SK-N-SH (cell line): Measurements from ENCODE around the gene GPR3. TPM values are rescaled to one million over a fixed set of nuclear protein-coding genes. Genes with fewer than 3 reads are reported as not detected.

Source experiments
- CTCF ChIA-PET: fragments of 300-600, 350-600 bp; formaldehyde crosslinking; extraction: SDS; loops from one replicate; lab custom pipeline; 2021; lab: Yijun Ruan, JAX
- POLR2A ChIA-PET: fragments of 350-600 bp; sonication (Branson Sonifier 250); formaldehyde crosslinking; extraction: SDS; loops from one replicate; lab custom pipeline; 2020; ENCODE audit warnings: antibody characterized with exemption, inconsistent platforms; lab: Yijun Ruan, JAX
- DNase-seq: peaks from one replicate; pipeline ENCODE4 v3.0.0; 2012
- H2AFZ ChIP-seq: fragments of 200-600 bp; sonication (generic); 2 replicates; pipeline ENCODE4 v1.8.1; 2016; ENCODE audit warnings: antibody characterized with exemption, mild to moderate bottlenecking, low read depth
- H3F3A ChIP-seq: fragments of 200-600 bp; sonication (generic); replicated peaks from 2 replicates; pipeline ENCODE3; 2016; ENCODE audit warnings: antibody characterized with exemption, mild to moderate bottlenecking; ENCODE audit not compliant: insufficient read depth
- H3K27ac ChIP-seq, 2 experiments: fragments of 200-500 bp in 1 of 2; fragments of 200-600 bp in 1 of 2; sonication (Bioruptor generic) in 1 of 2; sonication (generic), shearing (Covaris generic) in 1 of 2; 2 replicates each; pipeline versions ENCODE4 v1.5.1 to v1.6.1; 2014 to 2016; ENCODE audit warnings: low read depth in 2 of 2, inconsistent platforms in 1 of 2, low read length in 1 of 2, mild to moderate bottlenecking in 1 of 2, mixed read lengths in 1 of 2
- H3K27me3 ChIP-seq: fragments of 200-600 bp; sonication (generic), shearing (Covaris generic); 2 replicates; pipeline ENCODE4 v1.6.1; 2016; ENCODE audit warnings: mixed run types; ENCODE audit not compliant: insufficient read depth
- H3K36me3 ChIP-seq, 2 experiments: fragments of 200-500 bp in 1 of 2; fragments of 200-600 bp in 1 of 2; sonication (Bioruptor generic) in 1 of 2; sonication (generic) in 1 of 2; replicated peaks in 1 of 2; 2 replicates each; pipeline versions ENCODE3 to v1.5.1; 2014 to 2016; ENCODE audit warnings: low read length in 1 of 2, mild to moderate bottlenecking in 1 of 2; ENCODE audit not compliant: insufficient read depth in 2 of 2, control insufficient read depth in 1 of 2
- H3K4me1 ChIP-seq, 2 experiments: fragments of 200-500 bp in 1 of 2; fragments of 200-600 bp in 1 of 2; sonication (Bioruptor generic) in 1 of 2; sonication (generic), shearing (Covaris generic) in 1 of 2; 2 replicates each; pipeline versions ENCODE4 v1.5.1 to v1.6.1; 2014 to 2016; ENCODE audit warnings: low read depth in 1 of 2, low read length in 1 of 2, mixed run types in 1 of 2; ENCODE audit not compliant: insufficient read depth in 2 of 2, control insufficient read depth in 1 of 2
- H3K4me2 ChIP-seq: fragments of 200-600 bp; sonication (generic), shearing (Covaris generic); 2 replicates; pipeline ENCODE4 v1.6.1; 2017; ENCODE audit warnings: mixed run types
- H3K4me3 ChIP-seq, 2 experiments: fragments of 200-500 bp in 1 of 2; fragments of 200-600 bp in 1 of 2; sonication (Bioruptor generic) in 1 of 2; sonication (generic), shearing (Covaris generic) in 1 of 2; 2 replicates each; pipeline versions ENCODE4 v1.5.1 to v1.8.1; 2014 to 2016; ENCODE audit warnings: low read depth in 2 of 2, inconsistent platforms in 1 of 2, low read length in 1 of 2, mild to moderate bottlenecking in 1 of 2, mixed read lengths in 1 of 2, moderate library complexity in 1 of 2
- H3K79me2 ChIP-seq: fragments of 200-600 bp; sonication (generic); 2 replicates; pipeline ENCODE4 v1.8.1; 2017; ENCODE audit warnings: mild to moderate bottlenecking; ENCODE audit not compliant: insufficient read depth
- H3K9ac ChIP-seq: fragments of 200-600 bp; sonication (generic); 2 replicates; pipeline ENCODE4 v1.6.1; 2017; ENCODE audit warnings: mixed run types
- H3K9me2 ChIP-seq: fragments of 200-600 bp; sonication (generic); 2 replicates; pipeline ENCODE4 v1.6.1; 2017; ENCODE audit warnings: mixed run types
- H3K9me3 ChIP-seq: fragments of 200-600 bp; sonication (generic); 2 replicates; pipeline ENCODE4 v1.6.1; 2017; ENCODE audit warnings: mixed run types, mild to moderate bottlenecking, moderate library complexity
- H4K20me1 ChIP-seq: fragments of 200-600 bp; sonication (generic); 2 replicates; pipeline ENCODE4 v1.6.1; 2017; ENCODE audit warnings: mild to moderate bottlenecking, mixed run types; ENCODE audit not compliant: insufficient read depth
- GATA2 ChIP-seq: sonication (generic); formaldehyde crosslinking; IDR thresholded peaks from 2 replicates; pipeline ENCODE4 v1.5.0; 2020; ENCODE audit warnings: mild to moderate bottlenecking, missing genetic modification reagents
- IRF3 ChIP-seq: fragments of 150-350 bp; IDR thresholded peaks from 2 replicates; pipeline ENCODE4 v1.6.1; 2016; ENCODE audit warnings: mild to moderate bottlenecking, low read depth, low read length
- MAX ChIP-seq: IDR thresholded peaks from 2 replicates; pipeline ENCODE4 v1.4.0; 2012; ENCODE audit warnings: low read depth
- PBX3 ChIP-seq: IDR thresholded peaks from 2 replicates; pipeline ENCODE4; 2012
- RCOR1 ChIP-seq: fragments of 150-350 bp; IDR thresholded peaks from 2 replicates; pipeline ENCODE4 v1.6.1; 2017; ENCODE audit warnings: antibody characterized with exemption, low read length
- RFX5 ChIP-seq: IDR thresholded peaks from 2 replicates; pipeline ENCODE4 v1.6.1; 2012; ENCODE audit warnings: mild to moderate bottlenecking, improper control_type of control experiment, low read length
- RXRA ChIP-seq: IDR thresholded peaks from 2 replicates; pipeline ENCODE4 v1.4.0; 2012; ENCODE audit warnings: low read depth, mild to moderate bottlenecking, borderline replicate concordance
- TEAD4 ChIP-seq: IDR thresholded peaks from 2 replicates; pipeline ENCODE4 v1.4.0; 2012; ENCODE audit warnings: mild to moderate bottlenecking, borderline replicate concordance; ENCODE audit not compliant: insufficient read depth
- YY1 ChIP-seq: IDR thresholded peaks from 2 replicates; pipeline ENCODE4 v1.4.0; 2012; ENCODE audit warnings: low read depth, mild to moderate bottlenecking
- ZBTB33 ChIP-seq: IDR thresholded peaks from 2 replicates; pipeline ENCODE4 v1.4.0; 2012; ENCODE audit warnings: low read depth, borderline replicate concordance
- WGBS: methylation state at CpG from one replicate; pipeline ENCODE4 v1.1.6; 2017; ENCODE audit warnings: low lambda C conversion rate; 5-methylcytosine and 5-hydroxymethylcytosine counted together
- polyA plus RNA-seq, 3 experiments: library from polyadenylated mRNA; depleted of rRNA; stranded (reverse); fragments of >200 nt; gene quantifications; 2 replicates each; pipeline ENCODE4 v1.2.3, GENCODE V29; 2012
- TF ChIP-seq, protein P1 (sequence below): fragments of 200-600 bp; sonication (generic); IDR thresholded peaks from 2 replicates; pipeline ENCODE4 v1.6.1; 2017; ENCODE audit warnings: antibody characterized with exemption, mild to moderate bottlenecking, moderate library complexity
- TF ChIP-seq, protein P2 (sequence below): IDR thresholded peaks from 2 replicates; pipeline ENCODE4 v1.6.1; 2012; ENCODE audit warnings: mild to moderate bottlenecking, low read depth, low read length, moderate library complexity
- TF ChIP-seq, protein P3 (sequence below): fragments of 150-350 bp; IDR thresholded peaks from 2 replicates; pipeline ENCODE4 v1.6.1; 2017; ENCODE audit warnings: antibody characterized with exemption, low read length, low read depth, borderline replicate concordance

Gene GPR3
- polyA plus RNA-seq, 1 of the 3 experiments (the other 2 are of a cell fraction) = 6.0 TPM

GRCh38 chr1:27358038-27358927 is 34.1 kb upstream of the GPR3 start:
- Histone ChIP-seq H3K9ac (no peak overlapping the region), H3K4me1 (peaks cover 0 to 5% of the 10 kb centered on the region in 2 experiments; a peak in 1 of 4 replicates), H3K9me3 (no peaks in the 10 kb centered on the region), H3K79me2 (no peaks in the 10 kb centered on the region), H3K36me3 (peaks cover 4 to 26% of the 10 kb centered on the region in 2 experiments), H3K27ac (no peak overlapping the region), H3K4me3 (no peak overlapping the region), H3K4me2 (no peak overlapping the region), H2AFZ (no peak overlapping the region), H4K20me1 (no peaks in the 10 kb centered on the region), H3K9me2 (no peaks in the 10 kb centered on the region), H3K27me3 (no peaks in the 10 kb centered on the region), H3F3A (no peaks in the 10 kb centered on the region)
- POLR2A ChIA-PET = interaction anchor here (1.7 kb wide), 1 partner anchor 9 kb away, joined by 5 read pairs; no protein-coding TSS in a partner anchor
- TF ChIP-seq ZBTB33 (no peak), MAX (no peak), IRF3 (no peak), RCOR1 (no peak)
- TF ChIP-seq, protein P1, sequence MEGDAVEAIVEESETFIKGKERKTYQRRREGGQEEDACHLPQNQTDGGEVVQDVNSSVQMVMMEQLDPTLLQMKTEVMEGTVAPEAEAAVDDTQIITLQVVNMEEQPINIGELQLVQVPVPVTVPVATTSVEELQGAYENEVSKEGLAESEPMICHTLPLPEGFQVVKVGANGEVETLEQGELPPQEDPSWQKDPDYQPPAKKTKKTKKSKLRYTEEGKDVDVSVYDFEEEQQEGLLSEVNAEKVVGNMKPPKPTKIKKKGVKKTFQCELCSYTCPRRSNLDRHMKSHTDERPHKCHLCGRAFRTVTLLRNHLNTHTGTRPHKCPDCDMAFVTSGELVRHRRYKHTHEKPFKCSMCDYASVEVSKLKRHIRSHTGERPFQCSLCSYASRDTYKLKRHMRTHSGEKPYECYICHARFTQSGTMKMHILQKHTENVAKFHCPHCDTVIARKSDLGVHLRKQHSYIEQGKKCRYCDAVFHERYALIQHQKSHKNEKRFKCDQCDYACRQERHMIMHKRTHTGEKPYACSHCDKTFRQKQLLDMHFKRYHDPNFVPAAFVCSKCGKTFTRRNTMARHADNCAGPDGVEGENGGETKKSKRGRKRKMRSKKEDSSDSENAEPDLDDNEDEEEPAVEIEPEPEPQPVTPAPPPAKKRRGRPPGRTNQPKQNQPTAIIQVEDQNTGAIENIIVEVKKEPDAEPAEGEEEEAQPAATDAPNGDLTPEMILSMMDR = no peak
- 87% methylated on average over 11 of the region's 21 CpGs for WGBS
- CTCF ChIA-PET = interaction anchor here (0.6 to 12.3 kb wide), 42 partner anchors 8 to 314 kb away, joined by 3 to 219 read pairs (median 6); partner anchors contain the start of genes CD164L2, FCN3, MAP3K6 and SYTL1
- no peak for DNase-seq

DNA sequence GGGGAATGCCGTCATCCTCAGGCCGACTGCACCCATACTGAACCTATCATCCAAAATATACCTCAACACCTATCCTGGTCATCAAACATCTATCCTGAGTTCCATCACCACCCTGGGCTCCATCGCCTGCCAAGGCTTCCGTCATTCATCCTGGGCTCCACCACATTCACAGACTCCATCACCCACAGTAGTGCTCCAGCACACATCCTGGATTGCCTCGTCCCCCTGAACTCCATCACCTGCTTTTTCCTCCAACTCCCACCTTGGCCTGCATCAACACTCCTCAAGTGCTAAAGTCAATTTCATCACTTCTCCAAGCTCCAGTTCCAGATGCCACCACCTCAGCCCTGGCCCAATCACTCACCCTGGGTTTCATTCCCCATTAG is 33.5 kb upstream of the GPR3 start:
- Histone ChIP-seq H3K9me2 (no peaks in the 10 kb centered on the region), H3K79me2 (no peaks in the 10 kb centered on the region), H2AFZ (no peak overlapping the region), H3K36me3 (peaks cover 4 to 32% of the 10 kb centered on the region in 2 experiments), H3K4me1 (peaks cover 0 to 5% of the 10 kb centered on the region in 2 experiments; a peak in 1 of 4 replicates), H3K4me2 (no peak overlapping the region), H3K27me3 (no peaks in the 10 kb centered on the region), H3K9ac (no peak overlapping the region), H4K20me1 (no peaks in the 10 kb centered on the region), H3K9me3 (no peaks in the 10 kb centered on the region), H3K4me3 (no peak overlapping the region), H3K27ac (no peak overlapping the region), H3F3A (no peaks in the 10 kb centered on the region)
- 93% methylated on average over 5 of the region's 5 CpGs for WGBS
- DNase-seq = no peak
- ChIA-PET CTCF (interaction anchor here (0.8 to 12.3 kb wide), 14 partner anchors 7 to 304 kb away, joined by 3 to 219 read pairs (median 22); partner anchors contain the start of gene MAP3K6), POLR2A (interaction anchor here (1.7 kb wide), 1 partner anchor 10 kb away, joined by 5 read pairs; no protein-coding TSS in a partner anchor)
- TF ChIP-seq RXRA = no peak
- TF ChIP-seq, protein P2, sequence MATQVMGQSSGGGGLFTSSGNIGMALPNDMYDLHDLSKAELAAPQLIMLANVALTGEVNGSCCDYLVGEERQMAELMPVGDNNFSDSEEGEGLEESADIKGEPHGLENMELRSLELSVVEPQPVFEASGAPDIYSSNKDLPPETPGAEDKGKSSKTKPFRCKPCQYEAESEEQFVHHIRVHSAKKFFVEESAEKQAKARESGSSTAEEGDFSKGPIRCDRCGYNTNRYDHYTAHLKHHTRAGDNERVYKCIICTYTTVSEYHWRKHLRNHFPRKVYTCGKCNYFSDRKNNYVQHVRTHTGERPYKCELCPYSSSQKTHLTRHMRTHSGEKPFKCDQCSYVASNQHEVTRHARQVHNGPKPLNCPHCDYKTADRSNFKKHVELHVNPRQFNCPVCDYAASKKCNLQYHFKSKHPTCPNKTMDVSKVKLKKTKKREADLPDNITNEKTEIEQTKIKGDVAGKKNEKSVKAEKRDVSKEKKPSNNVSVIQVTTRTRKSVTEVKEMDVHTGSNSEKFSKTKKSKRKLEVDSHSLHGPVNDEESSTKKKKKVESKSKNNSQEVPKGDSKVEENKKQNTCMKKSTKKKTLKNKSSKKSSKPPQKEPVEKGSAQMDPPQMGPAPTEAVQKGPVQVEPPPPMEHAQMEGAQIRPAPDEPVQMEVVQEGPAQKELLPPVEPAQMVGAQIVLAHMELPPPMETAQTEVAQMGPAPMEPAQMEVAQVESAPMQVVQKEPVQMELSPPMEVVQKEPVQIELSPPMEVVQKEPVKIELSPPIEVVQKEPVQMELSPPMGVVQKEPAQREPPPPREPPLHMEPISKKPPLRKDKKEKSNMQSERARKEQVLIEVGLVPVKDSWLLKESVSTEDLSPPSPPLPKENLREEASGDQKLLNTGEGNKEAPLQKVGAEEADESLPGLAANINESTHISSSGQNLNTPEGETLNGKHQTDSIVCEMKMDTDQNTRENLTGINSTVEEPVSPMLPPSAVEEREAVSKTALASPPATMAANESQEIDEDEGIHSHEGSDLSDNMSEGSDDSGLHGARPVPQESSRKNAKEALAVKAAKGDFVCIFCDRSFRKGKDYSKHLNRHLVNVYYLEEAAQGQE = no peak
- TF ChIP-seq PBX3 = no peak
- no peak for TF ChIP-seq RFX5
- TF ChIP-seq YY1 = no peak
- TF ChIP-seq GATA2 (CRISPR knock-in tag) = no peak
- no peak for TF ChIP-seq TEAD4
- TF ChIP-seq, protein P3, sequence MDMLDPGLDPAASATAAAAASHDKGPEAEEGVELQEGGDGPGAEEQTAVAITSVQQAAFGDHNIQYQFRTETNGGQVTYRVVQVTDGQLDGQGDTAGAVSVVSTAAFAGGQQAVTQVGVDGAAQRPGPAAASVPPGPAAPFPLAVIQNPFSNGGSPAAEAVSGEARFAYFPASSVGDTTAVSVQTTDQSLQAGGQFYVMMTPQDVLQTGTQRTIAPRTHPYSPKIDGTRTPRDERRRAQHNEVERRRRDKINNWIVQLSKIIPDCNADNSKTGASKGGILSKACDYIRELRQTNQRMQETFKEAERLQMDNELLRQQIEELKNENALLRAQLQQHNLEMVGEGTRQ = no peak
